ENCODE data around the gene PTPRG. TPM values are rescaled to one million over a fixed set of nuclear protein-coding genes. Genes with fewer than 3 reads are reported as not detected.

The PTPRG gene
- total RNA-seq, 1 experiment from 2014 or later, result 0.73 TPM

GRCh38 chr3:61926923-61927322 lies 365.6 kb downstream of the PTPRG start:
- Histone ChIP-seq H2AFZ (ENCODE audit: low read length) (no peak overlapping the region), H3K27ac (ENCODE audit: low read length) (no peak overlapping the region), H3K36me3 (ENCODE audit: low read depth, low read length) (no peaks in the 10 kb centered on the region), H3K4me3 (ENCODE audit: low read length) (no peak overlapping the region), H3F3A (ENCODE audit: low read length, unreplicated experiment) (no peaks in the 10 kb centered on the region), H3K4me2 (ENCODE audit: low read length) (no peak overlapping the region), H3K27me3 (ENCODE audit: low read length) (no peaks in the 10 kb centered on the region), H3K9ac (ENCODE audit: low read length) (no peak overlapping the region), H3K9me3 (ENCODE audit: low read length) (no peaks in the 10 kb centered on the region), H3K4me1 (ENCODE audit: insufficient read depth, low read length) (no peaks in the 10 kb centered on the region), H3K9me2 (replicated peaks; ENCODE audit: low read length) (no peaks in the 10 kb centered on the region), H3K79me2 (ENCODE audit: low read length) (no peaks in the 10 kb centered on the region), H4K20me1 (ENCODE audit: low read length) (no peaks in the 10 kb centered on the region)
- ATAC-seq (no peak), DNase-seq (no peak)
- TF ChIP-seq EZH2 (IDR thresholded peaks at IDR 0.05; ENCODE audit: low read length, unreplicated experiment) (no peak), EZH2phosphoT487 (IDR thresholded peaks at IDR 0.05; ENCODE audit: borderline replicate concordance, low read length) (no peak), CTCF (conservative IDR thresholded peaks at IDR 0.05; ENCODE audit: low read depth, low read length) (no peak)
- BruUV-seq (replicated peaks), result no TSS peak
- CTCF ChIA-PET, result no interaction called here
- intact Hi-C loops (cut with micrococcal nuclease), result no loop called here
- POLR2A ChIA-PET (ENCODE audit: unreplicated experiment), result no interaction called here

- H3F3A ChIP-seq (ENCODE audit: low read length, unreplicated experiment), result no peaks in the 10 kb centered on the region
- no peaks in the 10 kb centered on the region for H3K79me2 ChIP-seq (ENCODE audit: low read length)
- no peak for ATAC-seq
- DNase-seq, result no peak
- CTCF ChIA-PET, result no interaction called here
- no peaks in the 10 kb centered on the region for H3K9me3 ChIP-seq (ENCODE audit: low read length)
- no peak for TF ChIP-seq EZH2 (IDR thresholded peaks at IDR 0.05; ENCODE audit: low read length, unreplicated experiment)
- TF ChIP-seq CTCF (conservative IDR thresholded peaks at IDR 0.05; ENCODE audit: low read depth, low read length), result no peak
- no peak for TF ChIP-seq EZH2phosphoT487 (IDR thresholded peaks at IDR 0.05; ENCODE audit: borderline replicate concordance, low read length)
- H3K4me1 ChIP-seq (ENCODE audit: insufficient read depth, low read length), result no peaks in the 10 kb centered on the region
- H3K9ac ChIP-seq (ENCODE audit: low read length), result no peak overlapping the region
- no peaks in the 10 kb centered on the region for H3K9me2 ChIP-seq (replicated peaks; ENCODE audit: low read length)
- H4K20me1 ChIP-seq (ENCODE audit: low read length), result no peaks in the 10 kb centered on the region
- H2AFZ ChIP-seq (ENCODE audit: low read length), result no peak overlapping the region
- POLR2A ChIA-PET (ENCODE audit: unreplicated experiment), result no interaction called here
- no peaks in the 10 kb centered on the region for H3K27me3 ChIP-seq (ENCODE audit: low read length)
- no peak overlapping the region for H3K4me3 ChIP-seq (ENCODE audit: low read length)
- no peak overlapping the region for H3K27ac ChIP-seq (ENCODE audit: low read length)
- no TSS peak for BruUV-seq (replicated peaks)
- intact Hi-C loops (cut with micrococcal nuclease), result no loop called here
- H3K4me2 ChIP-seq (ENCODE audit: low read length), result no peak overlapping the region
- H3K36me3 ChIP-seq (ENCODE audit: low read depth, low read length), result no peaks in the 10 kb centered on the region
These were observed 366.0 kb downstream of the PTPRG start for GRCh38 chr3:61927332-61927731.

- no TSS peak for BruUV-seq (replicated peaks)
- Histone ChIP-seq H3F3A (ENCODE audit: low read length, unreplicated experiment) (no peaks in the 10 kb centered on the region), H3K27me3 (ENCODE audit: low read length) (no peaks in the 10 kb centered on the region), H3K9me3 (ENCODE audit: low read length) (no peaks in the 10 kb centered on the region), H3K27ac (ENCODE audit: low read length) (no peak overlapping the region), H3K4me3 (ENCODE audit: low read length) (no peak overlapping the region), H3K4me2 (ENCODE audit: low read length) (no peak overlapping the region), H3K4me1 (ENCODE audit: insufficient read depth, low read length) (no peaks in the 10 kb centered on the region), H3K79me2 (ENCODE audit: low read length) (no peaks in the 10 kb centered on the region), H3K9me2 (replicated peaks; ENCODE audit: low read length) (no peaks in the 10 kb centered on the region), H3K36me3 (ENCODE audit: low read depth, low read length) (no peaks in the 10 kb centered on the region), H3K9ac (ENCODE audit: low read length) (no peak overlapping the region), H2AFZ (ENCODE audit: low read length) (no peak overlapping the region), H4K20me1 (ENCODE audit: low read length) (no peaks in the 10 kb centered on the region)
- no peak for DNase-seq
- TF ChIP-seq EZH2 (IDR thresholded peaks at IDR 0.05; ENCODE audit: low read length, unreplicated experiment), result no peak
- POLR2A ChIA-PET (ENCODE audit: unreplicated experiment), result no interaction called here
- no peak for ATAC-seq
- CTCF ChIA-PET, result no interaction called here
- intact Hi-C loops (cut with micrococcal nuclease), result no loop called here
These were observed 366.7 kb downstream of the PTPRG start for GRCh38 chr3:61928039-61928438.

All from PC-3 (cell line).